ENCODE results near the gene RGPD3.

The RGPD3 gene

DNA sequence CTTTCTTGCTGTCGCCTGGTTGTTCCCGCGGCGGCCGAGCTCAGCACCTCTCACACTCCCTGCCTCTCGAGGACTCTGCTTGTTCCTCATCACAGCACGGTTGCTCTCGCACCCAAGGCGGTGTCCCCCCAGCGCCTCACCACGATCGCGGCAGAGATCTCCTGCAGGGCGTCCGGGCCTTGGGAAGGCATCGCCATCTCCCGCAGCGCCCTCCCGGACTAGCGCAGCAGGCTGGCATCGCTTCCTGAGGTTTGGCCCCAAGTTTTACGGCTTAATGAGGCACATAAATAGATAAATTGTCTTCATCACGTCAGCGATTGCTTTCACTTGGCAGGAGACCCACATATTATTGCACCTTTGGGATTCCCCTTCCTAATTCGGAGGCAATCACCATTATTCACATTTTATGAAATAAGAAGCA lies 125.4 kb downstream of the RGPD3 start:
- no peak for DNase-seq (ENCODE audit: low spot score)

DNA sequence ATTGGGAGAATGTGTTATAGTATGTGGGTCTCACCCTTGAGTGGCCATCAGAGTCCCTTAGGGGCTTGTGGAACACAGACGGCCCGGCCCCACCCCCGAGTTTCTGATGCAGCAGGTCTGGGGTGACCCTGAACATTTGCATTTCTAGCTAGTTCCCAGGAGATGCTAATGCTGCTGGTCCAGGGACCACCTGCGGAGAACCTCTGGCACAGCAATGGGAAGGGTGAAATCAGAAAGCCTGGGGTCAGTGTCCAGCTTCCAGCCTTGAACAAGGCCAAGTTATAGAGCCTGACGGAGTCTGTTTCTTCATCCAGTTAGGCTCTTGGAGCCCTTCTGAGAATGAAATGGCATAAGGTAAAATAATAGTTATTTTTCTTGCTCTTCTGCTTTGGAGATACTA lies 126.5 kb downstream of the RGPD3 start:
- no peak for DNase-seq (ENCODE audit: low spot score)

Measured in iPS-NIHi11 (cell line).